ENCODE data around the gene GALNT7. TPM values are rescaled to one million over a fixed set of nuclear protein-coding genes. Genes with fewer than 3 reads are reported as not detected.

GALNT7 gene
- total RNA-seq, 1 experiment from 2014 or later, result 156 TPM

DNA sequence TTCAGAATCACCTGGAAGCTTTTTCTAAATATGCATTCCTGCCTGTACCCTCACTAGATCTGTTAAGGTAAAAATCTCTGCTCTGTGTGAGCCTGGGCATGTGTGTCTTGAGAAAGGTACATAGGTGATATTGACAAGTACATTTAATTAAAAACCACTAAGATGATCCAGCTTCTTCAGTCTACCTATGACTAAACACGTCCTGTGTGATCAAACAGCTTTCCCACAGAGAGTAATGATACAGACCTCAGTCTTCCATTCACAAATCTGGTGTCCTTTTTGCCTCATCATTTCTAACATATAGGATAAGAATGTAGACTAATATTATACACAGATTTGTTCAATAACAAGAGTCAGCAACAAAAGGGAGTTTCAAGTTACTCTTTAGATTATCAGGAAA lies 42.6 kb downstream of the GALNT7 start:
- no peak for ATAC-seq
- ChIA-PET CTCF (no interaction called here), POLR2A (interaction anchor here (0.6 to 1.1 kb wide), 2 partner anchors 24 to 41 kb away, joined by 3 read pairs; no protein-coding TSS in a partner anchor)
- intact Hi-C loops (cut with micrococcal nuclease; ENCODE audit: unreplicated experiment), result no loop called here
- no peak overlapping the region for H3K4me3 ChIP-seq (ENCODE audit: low read depth in 2 of 2, low read length in 2 of 2)
- TF ChIP-seq, protein P1, sequence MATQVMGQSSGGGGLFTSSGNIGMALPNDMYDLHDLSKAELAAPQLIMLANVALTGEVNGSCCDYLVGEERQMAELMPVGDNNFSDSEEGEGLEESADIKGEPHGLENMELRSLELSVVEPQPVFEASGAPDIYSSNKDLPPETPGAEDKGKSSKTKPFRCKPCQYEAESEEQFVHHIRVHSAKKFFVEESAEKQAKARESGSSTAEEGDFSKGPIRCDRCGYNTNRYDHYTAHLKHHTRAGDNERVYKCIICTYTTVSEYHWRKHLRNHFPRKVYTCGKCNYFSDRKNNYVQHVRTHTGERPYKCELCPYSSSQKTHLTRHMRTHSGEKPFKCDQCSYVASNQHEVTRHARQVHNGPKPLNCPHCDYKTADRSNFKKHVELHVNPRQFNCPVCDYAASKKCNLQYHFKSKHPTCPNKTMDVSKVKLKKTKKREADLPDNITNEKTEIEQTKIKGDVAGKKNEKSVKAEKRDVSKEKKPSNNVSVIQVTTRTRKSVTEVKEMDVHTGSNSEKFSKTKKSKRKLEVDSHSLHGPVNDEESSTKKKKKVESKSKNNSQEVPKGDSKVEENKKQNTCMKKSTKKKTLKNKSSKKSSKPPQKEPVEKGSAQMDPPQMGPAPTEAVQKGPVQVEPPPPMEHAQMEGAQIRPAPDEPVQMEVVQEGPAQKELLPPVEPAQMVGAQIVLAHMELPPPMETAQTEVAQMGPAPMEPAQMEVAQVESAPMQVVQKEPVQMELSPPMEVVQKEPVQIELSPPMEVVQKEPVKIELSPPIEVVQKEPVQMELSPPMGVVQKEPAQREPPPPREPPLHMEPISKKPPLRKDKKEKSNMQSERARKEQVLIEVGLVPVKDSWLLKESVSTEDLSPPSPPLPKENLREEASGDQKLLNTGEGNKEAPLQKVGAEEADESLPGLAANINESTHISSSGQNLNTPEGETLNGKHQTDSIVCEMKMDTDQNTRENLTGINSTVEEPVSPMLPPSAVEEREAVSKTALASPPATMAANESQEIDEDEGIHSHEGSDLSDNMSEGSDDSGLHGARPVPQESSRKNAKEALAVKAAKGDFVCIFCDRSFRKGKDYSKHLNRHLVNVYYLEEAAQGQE (IDR thresholded peaks at IDR 0.05; ENCODE audit: insufficient read depth in 1 of 2, low read depth in 2 of 2, low read length in 1 of 2), result no peak
- TF ChIP-seq POLR2AphosphoS5 (IDR thresholded peaks at IDR 0.05; ENCODE audit: low read depth, low read length), result no peak
- no peak for TF ChIP-seq TCF7L2 (IDR thresholded peaks at IDR 0.05; ENCODE audit: low read depth, low read length)
- TF ChIP-seq SIN3A (IDR thresholded peaks at IDR 0.05; ENCODE audit: borderline replicate concordance, insufficient read depth, low read depth, low read length), result no peak
- no peak for TF ChIP-seq CTCF (IDR thresholded peaks at IDR 0.05)
- peak overlapping the region; percentile 100 for H3K27ac ChIP-seq (ENCODE audit: low read length)
- peaks cover 90% of the 10 kb centered on the region for H3K4me1 ChIP-seq (ENCODE audit: control insufficient read depth, insufficient read depth, low read length)
- no peak for DNase-seq (ENCODE audit: low read depth, low spot score)
- H3K27me3 ChIP-seq (ENCODE audit: control insufficient read depth, insufficient read depth, low read length), result no peaks in the 10 kb centered on the region
- BruUV-seq (replicated peaks), result no TSS peak
- H3K9me3 ChIP-seq (ENCODE audit: control insufficient read depth, insufficient read depth, low read depth, low read length), result no peaks in the 10 kb centered on the region
- H3K36me3 ChIP-seq (ENCODE audit: control insufficient read depth, insufficient read depth, low read length), result no peaks in the 10 kb centered on the region; the same call in 1 of the 2 replicates
- in situ Hi-C loops (cut with HindIII; ENCODE audit: low pct_unique_long_range_greater_than_20kb, low sequenced_read_pairs), result no loop called here

DNA sequence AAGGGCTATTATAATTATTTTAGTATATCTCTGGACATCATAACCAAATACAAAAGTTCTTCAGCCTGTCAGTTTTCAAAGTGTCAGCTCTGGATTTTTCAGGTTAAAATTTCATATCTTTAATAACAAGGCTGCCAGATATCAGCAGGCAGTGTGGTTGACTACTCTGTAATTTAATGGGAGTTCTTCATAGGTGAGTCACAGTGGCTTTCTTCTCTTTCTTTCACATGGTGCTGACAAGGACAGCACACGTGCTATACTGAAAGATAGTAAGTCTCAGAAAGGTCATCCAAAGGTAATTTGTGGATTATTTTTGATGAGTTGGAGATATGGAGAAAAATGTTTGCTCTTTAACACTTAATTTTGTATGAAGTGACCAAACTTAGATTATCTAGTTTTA lies 43.2 kb downstream of the GALNT7 start:
- ATAC-seq (peak; percentile 83), DNase-seq (ENCODE audit: low read depth, low spot score) (no peak)
- Histone ChIP-seq H3K27ac (ENCODE audit: low read length) (peak overlapping the region; percentile 100), H3K4me1 (ENCODE audit: control insufficient read depth, insufficient read depth, low read length) (peaks cover 87% of the 10 kb centered on the region), H3K27me3 (ENCODE audit: control insufficient read depth, insufficient read depth, low read length) (no peaks in the 10 kb centered on the region), H3K36me3 (ENCODE audit: control insufficient read depth, insufficient read depth, low read length) (no peaks in the 10 kb centered on the region; the same call in 1 of the 2 replicates), H3K4me3 (ENCODE audit: low read depth in 2 of 2, low read length in 2 of 2) (no peak overlapping the region), H3K9me3 (ENCODE audit: control insufficient read depth, insufficient read depth, low read depth, low read length) (no peaks in the 10 kb centered on the region)
- ChIA-PET POLR2A (interaction anchor here (0.6 kb wide), 1 partner anchor 25 kb away, joined by 3 read pairs; no protein-coding TSS in a partner anchor), CTCF (no interaction called here)
- intact Hi-C loops (cut with micrococcal nuclease; ENCODE audit: unreplicated experiment), result no loop called here
- no TSS peak for BruUV-seq (replicated peaks)
- in situ Hi-C loops (cut with HindIII; ENCODE audit: low pct_unique_long_range_greater_than_20kb, low sequenced_read_pairs), result no loop called here
- peak; percentile 34; the same call in 1 of the 2 replicates for TF ChIP-seq POLR2AphosphoS5 (IDR thresholded peaks at IDR 0.05; ENCODE audit: low read depth, low read length)
- no peak for TF ChIP-seq CTCF (IDR thresholded peaks at IDR 0.05)
- no peak for TF ChIP-seq SIN3A (IDR thresholded peaks at IDR 0.05; ENCODE audit: borderline replicate concordance, insufficient read depth, low read depth, low read length)
- TF ChIP-seq, protein P1 (IDR thresholded peaks at IDR 0.05; ENCODE audit: insufficient read depth in 1 of 2, low read depth in 2 of 2, low read length in 1 of 2), result peak in 1 of 2 experiments; percentile 50; a peak in 1 of 4 replicates
- TF ChIP-seq TCF7L2 (IDR thresholded peaks at IDR 0.05; ENCODE audit: low read depth, low read length), result peak; percentile 66; the same call in 1 of the 2 replicates
